ENCODE measurements around the gene HSD17B1. TPM values are rescaled to one million over a fixed set of nuclear protein-coding genes. Genes with fewer than 3 reads are reported as not detected.

Gene HSD17B1
- total RNA-seq, 1 donor from 2014 or later: 2.2 TPM

DNA sequence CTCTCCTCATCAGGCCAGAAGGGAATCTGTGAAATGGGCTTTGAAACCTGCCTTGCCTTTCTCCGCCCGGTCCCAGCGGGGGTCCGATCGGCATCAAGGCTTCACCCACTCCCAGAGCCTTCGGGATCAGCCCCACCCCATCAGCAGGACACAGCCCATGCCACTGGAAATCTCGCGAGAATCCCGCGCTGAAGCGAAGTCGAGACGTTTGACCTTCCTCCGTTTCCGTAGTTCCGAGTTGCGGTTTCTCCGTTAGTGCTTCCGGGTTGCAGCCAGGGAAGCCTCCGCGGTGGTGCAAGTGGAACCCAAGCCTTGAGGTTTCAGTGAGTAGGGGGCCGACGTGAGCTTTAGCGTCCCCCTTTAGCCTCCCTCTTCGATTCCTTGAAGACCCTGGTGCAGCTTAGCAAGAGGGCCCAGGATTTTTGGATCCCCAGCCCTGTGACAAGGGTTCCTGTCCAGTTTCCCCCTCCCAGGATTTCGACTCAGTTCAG, 9.2 kb downstream of the HSD17B1 start, which contains the start of gene COASY:
TSS of gene COASY (plus strand) at position 252 of the 491 bp plus-strand sequence. CDS start 475 bp downstream, outside the sequence.
- peak; percentile 95 for DNase-seq (ENCODE audit: extremely low spot score, unreplicated experiment)
- Mint-ChIP-seq H3K4me1 (ENCODE audit: unreplicated experiment) (peaks cover 23% of the 10 kb centered on the region), H3K9me3 (no peaks in the 10 kb centered on the region), H3K36me3 (peaks cover 3% of the 10 kb centered on the region), H3K27me3 (no peaks in the 10 kb centered on the region), H3K4me3 (peak within 1 kb of the TSS; percentile 92), H3K27ac (peak within 1 kb of the TSS; percentile 88)
- TF ChIP-seq, protein P1, sequence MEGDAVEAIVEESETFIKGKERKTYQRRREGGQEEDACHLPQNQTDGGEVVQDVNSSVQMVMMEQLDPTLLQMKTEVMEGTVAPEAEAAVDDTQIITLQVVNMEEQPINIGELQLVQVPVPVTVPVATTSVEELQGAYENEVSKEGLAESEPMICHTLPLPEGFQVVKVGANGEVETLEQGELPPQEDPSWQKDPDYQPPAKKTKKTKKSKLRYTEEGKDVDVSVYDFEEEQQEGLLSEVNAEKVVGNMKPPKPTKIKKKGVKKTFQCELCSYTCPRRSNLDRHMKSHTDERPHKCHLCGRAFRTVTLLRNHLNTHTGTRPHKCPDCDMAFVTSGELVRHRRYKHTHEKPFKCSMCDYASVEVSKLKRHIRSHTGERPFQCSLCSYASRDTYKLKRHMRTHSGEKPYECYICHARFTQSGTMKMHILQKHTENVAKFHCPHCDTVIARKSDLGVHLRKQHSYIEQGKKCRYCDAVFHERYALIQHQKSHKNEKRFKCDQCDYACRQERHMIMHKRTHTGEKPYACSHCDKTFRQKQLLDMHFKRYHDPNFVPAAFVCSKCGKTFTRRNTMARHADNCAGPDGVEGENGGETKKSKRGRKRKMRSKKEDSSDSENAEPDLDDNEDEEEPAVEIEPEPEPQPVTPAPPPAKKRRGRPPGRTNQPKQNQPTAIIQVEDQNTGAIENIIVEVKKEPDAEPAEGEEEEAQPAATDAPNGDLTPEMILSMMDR (conservative IDR thresholded peaks at IDR 0.05): no peak

- Mint-ChIP-seq H3K36me3 (peaks cover 4% of the 10 kb centered on the region), H3K27me3 (no peaks in the 10 kb centered on the region), H3K27ac (peak overlapping the region; percentile 88), H3K4me3 (peak overlapping the region; percentile 92), H3K9me3 (no peaks in the 10 kb centered on the region), H3K4me1 (ENCODE audit: unreplicated experiment) (peaks cover 21% of the 10 kb centered on the region)
- TF ChIP-seq, protein P1 (conservative IDR thresholded peaks at IDR 0.05): no peak
- no peak for DNase-seq (ENCODE audit: extremely low spot score, unreplicated experiment)
These were observed 9.8 kb downstream of the HSD17B1 start for GRCh38 chr17:42562388-42563142.

DNA sequence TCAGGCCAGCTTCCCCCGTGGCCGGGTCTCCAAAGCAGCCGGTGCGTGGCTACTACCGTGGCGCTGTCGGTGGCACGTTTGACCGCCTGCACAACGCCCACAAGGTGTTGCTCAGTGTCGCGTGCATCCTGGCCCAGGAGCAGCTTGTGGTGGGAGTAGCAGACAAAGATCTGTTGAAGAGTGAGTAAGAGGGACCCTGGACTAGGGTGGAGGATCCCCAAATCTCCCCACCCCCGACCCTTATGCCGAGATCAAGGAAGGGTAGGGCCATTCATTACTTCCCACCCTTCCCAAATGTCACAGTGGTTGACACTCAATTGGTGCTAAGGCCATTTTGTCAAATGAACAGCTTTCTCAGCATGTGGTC, 10.4 kb downstream of the HSD17B1 start:
- Mint-ChIP-seq H3K9me3 (no peaks in the 10 kb centered on the region), H3K36me3 (peaks cover 7% of the 10 kb centered on the region), H3K4me3 (peak overlapping the region; percentile 92), H3K27me3 (no peaks in the 10 kb centered on the region), H3K27ac (peak overlapping the region; percentile 88), H3K4me1 (ENCODE audit: unreplicated experiment) (peaks cover 24% of the 10 kb centered on the region)
- TF ChIP-seq, protein P1 (conservative IDR thresholded peaks at IDR 0.05): no peak
- DNase-seq (ENCODE audit: extremely low spot score, unreplicated experiment): no peak

GRCh38 chr17:42563543-42563942, 10.8 kb downstream of the HSD17B1 start:
- DNase-seq (ENCODE audit: extremely low spot score, unreplicated experiment): no peak
- Mint-ChIP-seq H3K9me3 (no peaks in the 10 kb centered on the region), H3K4me1 (ENCODE audit: unreplicated experiment) (peaks cover 24% of the 10 kb centered on the region), H3K36me3 (peaks cover 7% of the 10 kb centered on the region), H3K27ac (no peak overlapping the region), H3K27me3 (no peaks in the 10 kb centered on the region), H3K4me3 (peak overlapping the region; percentile 92)
- TF ChIP-seq, protein P1 (conservative IDR thresholded peaks at IDR 0.05): no peak

- H3K27ac Mint-ChIP-seq: no peak overlapping the region
These were observed 11.2 kb downstream of the HSD17B1 start for GRCh38 chr17:42563950-42564349.

More at GRCh38 chr17:42563950-42564349, 11.2 kb downstream of the HSD17B1 start:
- Mint-ChIP-seq H3K27me3 (no peaks in the 10 kb centered on the region), H3K4me3 (peak overlapping the region; percentile 92), H3K36me3 (peaks cover 7% of the 10 kb centered on the region), H3K4me1 (ENCODE audit: unreplicated experiment) (peaks cover 24% of the 10 kb centered on the region), H3K9me3 (no peaks in the 10 kb centered on the region)
- TF ChIP-seq, protein P1 (conservative IDR thresholded peaks at IDR 0.05): no peak
- DNase-seq (ENCODE audit: extremely low spot score, unreplicated experiment): no peak

Data from type B pancreatic cell (in vitro differentiated cells).